Esophagus muscularis mucosa (tissue), 3 donors: ENCODE results near the gene NFYA.

Source experiments
- CTCF ChIP-seq, 3 experiments: fragments of 200-600 bp in 2 of 3; fragments of 450-650 bp in 1 of 3; sonication (generic) in 2 of 3; IDR thresholded peaks; one replicate each; pipeline ENCODE4 v1.5.1; 2017 to 2019; ENCODE audit warnings: antibody characterized with exemption in 3 of 3, mild to moderate bottlenecking in 2 of 3, moderate library complexity in 1 of 3
- EP300 ChIP-seq: sonication (generic); formaldehyde crosslinking; IDR thresholded peaks from one replicate; pipeline ENCODE4 v1.6.1; 2017; ENCODE audit warnings: antibody characterized with exemption

GRCh38 chr6:41042226-41043055 is 30.3 kb upstream of the NFYA start, which contains the start of gene TSPO2:
- TF ChIP-seq CTCF (IDR thresholded peaks at IDR 0.05) (no peak), EP300 (no peak)
